Measurements from ENCODE around the gene ACTR5. TPM values are rescaled to one million over a fixed set of nuclear protein-coding genes. Genes with fewer than 3 reads are reported as not detected.
"Not testable (repeated sequence)": the region's sequence is repeated elsewhere in the genome, so short reads cannot be mapped to it uniquely, and the experiment has no call there.

ACTR5 gene
- total and polyA plus RNA-seq, 7 donors, result 3.8 to 9.3 (median 5.3) TPM

DNA sequence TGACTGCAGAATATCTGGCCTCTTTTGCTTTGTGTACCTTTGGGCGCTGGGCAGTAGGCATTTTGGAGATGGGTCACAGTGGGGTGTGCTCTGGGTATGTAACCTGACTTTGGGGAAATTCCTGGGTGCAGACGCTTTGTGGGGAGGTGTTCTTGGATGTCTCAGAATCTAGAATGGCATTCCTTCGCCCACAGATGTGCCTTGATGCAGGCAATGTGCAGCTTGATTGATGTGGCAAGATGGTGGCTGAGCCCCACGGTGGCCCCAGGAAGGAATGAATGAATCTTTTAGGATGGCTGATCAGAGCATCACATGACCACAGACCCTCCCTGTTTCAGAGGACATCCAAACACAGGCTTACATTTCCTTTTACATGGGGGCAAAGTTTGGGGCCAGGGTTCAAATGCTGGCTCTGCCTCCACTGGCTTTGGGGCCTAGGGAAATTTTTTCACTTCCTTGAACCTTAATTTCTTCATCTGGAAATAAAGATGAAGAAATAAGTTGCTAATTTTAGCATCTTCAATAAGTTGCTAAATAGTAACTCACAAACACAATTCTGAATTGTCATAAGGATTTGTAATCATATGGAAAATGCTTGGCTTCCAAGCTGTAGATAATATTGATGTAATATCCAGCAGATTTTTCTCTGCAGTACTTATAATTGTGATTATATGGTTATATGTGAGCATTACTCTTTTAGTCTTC lies 62.8 kb downstream of the ACTR5 start:
- ATAC-seq (no peak), DNase-seq (no peak)
- peaks cover 0 to 28% (median 13%) of the 10 kb centered on the region in 3 donors for H3K27me3 ChIP-seq (ENCODE audit: insufficient read depth in 3 of 3, low read length in 2 of 3)
- no peaks in the 10 kb centered on the region for H3K9me3 ChIP-seq
- H3K4me1 ChIP-seq, result no peaks in the 10 kb centered on the region
- no peak for TF ChIP-seq CTCF (IDR thresholded peaks at IDR 0.05)
- intact Hi-C loops (cut with DNase I), result no loop called here
- no peak overlapping the region for H3K4me3 ChIP-seq
- 56 to 66% (median 63%) methylated on average over 4 of the region's 4 CpGs for WGBS, 3 donors
- H3K36me3 ChIP-seq (ENCODE audit: insufficient read depth in 1 of 2, low read depth in 1 of 2), result no peaks in the 10 kb centered on the region
- H3K27ac ChIP-seq, result no peak overlapping the region

DNA sequence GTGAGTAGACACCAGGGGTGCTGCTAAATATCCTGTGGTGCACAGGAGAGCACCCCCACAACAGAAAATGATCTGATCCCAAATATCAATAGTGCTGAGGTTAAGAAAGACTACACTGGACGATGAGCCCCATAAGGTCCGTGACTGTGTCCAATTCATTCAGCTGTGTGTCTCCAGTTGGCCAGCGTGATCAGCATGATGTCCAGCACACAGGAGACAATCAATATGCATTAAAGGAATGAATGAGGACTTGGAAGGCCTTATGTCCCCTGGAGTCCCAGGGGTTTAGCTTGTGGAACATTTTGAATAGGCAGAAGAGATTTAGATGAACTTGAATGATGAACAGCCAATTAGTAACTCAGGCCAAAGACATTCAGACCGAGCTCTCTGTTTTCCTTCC lies 63.5 kb downstream of the ACTR5 start:
- no peak for TF ChIP-seq CTCF (IDR thresholded peaks at IDR 0.05)
- no peak for ATAC-seq
- Histone ChIP-seq H3K36me3 (ENCODE audit: insufficient read depth in 1 of 2, low read depth in 1 of 2) (no peaks in the 10 kb centered on the region), H3K4me3 (no peak overlapping the region), H3K4me1 (no peaks in the 10 kb centered on the region), H3K27me3 (ENCODE audit: insufficient read depth in 3 of 3, low read length in 2 of 3) (peaks cover 0 to 22% (median 12%) of the 10 kb centered on the region in 3 donors), H3K9me3 (no peaks in the 10 kb centered on the region), H3K27ac (no peak overlapping the region)
- WGBS, 3 donors, result 23 to 35% (median 24%) methylated on average over 4 of the region's 4 CpGs
- no peak for DNase-seq
- intact Hi-C loops (cut with DNase I), result no loop called here

DNA sequence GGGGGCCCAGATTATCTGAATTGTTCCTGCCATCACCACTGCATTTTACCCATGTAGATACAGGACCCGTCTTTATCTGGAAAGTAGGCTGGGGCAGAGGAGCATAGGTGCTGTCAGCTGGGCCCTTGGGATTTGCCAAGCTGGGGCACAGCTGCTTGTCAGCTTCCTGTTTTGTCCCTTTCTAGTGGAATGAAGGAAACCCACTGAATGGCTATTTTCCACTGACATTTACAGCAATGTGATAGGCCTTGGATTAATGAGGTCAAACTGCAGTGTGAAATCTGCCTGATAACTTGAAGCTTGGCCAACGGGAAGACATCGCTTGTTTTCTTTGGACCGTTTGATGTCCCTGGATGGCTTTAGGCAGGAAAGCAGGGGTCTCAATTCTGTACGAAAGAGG lies 63.9 kb downstream of the ACTR5 start:
- TF ChIP-seq CTCF (IDR thresholded peaks at IDR 0.05), result no peak
- no peaks in the 10 kb centered on the region for H3K9me3 ChIP-seq
- intact Hi-C loops (cut with DNase I), result no loop called here
- no peak overlapping the region for H3K4me3 ChIP-seq
- DNase-seq, result no peak
- no peaks in the 10 kb centered on the region for H3K36me3 ChIP-seq (ENCODE audit: insufficient read depth in 1 of 2, low read depth in 1 of 2)
- ATAC-seq, result no peak
- peaks cover 0 to 17% (median 11%) of the 10 kb centered on the region in 3 donors for H3K27me3 ChIP-seq (ENCODE audit: insufficient read depth in 3 of 3, low read length in 2 of 3)
- H3K4me1 ChIP-seq, result no peaks in the 10 kb centered on the region
- H3K27ac ChIP-seq, result no peak overlapping the region
- 27 to 31% (median 27%) methylated on average over 5 of the region's 5 CpGs for WGBS, 3 donors

- intact Hi-C loops (cut with DNase I), result no loop called here
- DNase-seq (no peak), ATAC-seq (no peak)
- Histone ChIP-seq H3K4me1 (no peaks in the 10 kb centered on the region), H3K9me3 (no peaks in the 10 kb centered on the region), H3K27me3 (ENCODE audit: insufficient read depth in 3 of 3, low read length in 2 of 3) (peaks cover 0 to 10% (median 6%) of the 10 kb centered on the region in 3 donors), H3K4me3 (no peak overlapping the region), H3K36me3 (ENCODE audit: insufficient read depth in 1 of 2, low read depth in 1 of 2) (no peaks in the 10 kb centered on the region), H3K27ac (no peak overlapping the region)
- TF ChIP-seq CTCF (IDR thresholded peaks at IDR 0.05), result no peak
- 76 to 82% (median 79%) methylated on average over 4 of the region's 4 CpGs for WGBS, 3 donors
Measured at GRCh38 chr20:38812709-38813573, 64.7 kb downstream of the ACTR5 start.

DNA sequence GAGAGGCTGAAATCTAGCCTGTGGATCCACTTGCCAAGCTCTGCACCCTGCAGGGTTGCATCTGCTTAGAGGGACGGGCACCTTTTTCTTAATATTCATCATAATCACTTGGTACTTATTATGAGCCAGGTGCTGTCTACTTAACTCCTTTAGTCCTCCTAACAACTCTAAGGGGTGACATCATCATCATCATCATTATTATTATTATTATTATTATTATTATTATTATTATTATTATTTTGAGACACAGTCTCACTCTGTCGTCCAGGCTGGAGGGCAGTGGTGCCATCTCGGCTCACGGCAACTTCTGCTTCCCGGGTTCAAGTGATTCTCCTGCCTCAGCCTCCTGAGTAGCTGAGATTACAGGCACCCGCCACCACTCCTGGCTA lies 65.3 kb downstream of the ACTR5 start:
- H3K27ac ChIP-seq; H3K27me3 ChIP-seq (ENCODE audit: insufficient read depth in 3 of 3, low read length in 2 of 3); H3K36me3 ChIP-seq (ENCODE audit: insufficient read depth in 1 of 2, low read depth in 1 of 2); ATAC-seq; intact Hi-C loops (cut with DNase I); H3K4me3 ChIP-seq; H3K4me1 ChIP-seq; DNase-seq; H3K9me3 ChIP-seq: not testable (repeated sequence)
- WGBS, 3 donors, result 91 to 94% (median 93%) methylated on average over 6 of the region's 6 CpGs

All from psoas muscle (tissue), 8 donors.